GM12872 (cell line): ENCODE data around the gene ZFP28.

Experiments
- TF ChIP-seq, protein P1 (sequence below): IDR thresholded peaks from 3 replicates; pipeline ENCODE4 v1.5.1; 2011; ENCODE audit warnings: low read depth, mild to moderate bottlenecking, low read length, moderate library complexity; ENCODE audit not compliant: insufficient read depth

ZFP28 gene

DNA sequence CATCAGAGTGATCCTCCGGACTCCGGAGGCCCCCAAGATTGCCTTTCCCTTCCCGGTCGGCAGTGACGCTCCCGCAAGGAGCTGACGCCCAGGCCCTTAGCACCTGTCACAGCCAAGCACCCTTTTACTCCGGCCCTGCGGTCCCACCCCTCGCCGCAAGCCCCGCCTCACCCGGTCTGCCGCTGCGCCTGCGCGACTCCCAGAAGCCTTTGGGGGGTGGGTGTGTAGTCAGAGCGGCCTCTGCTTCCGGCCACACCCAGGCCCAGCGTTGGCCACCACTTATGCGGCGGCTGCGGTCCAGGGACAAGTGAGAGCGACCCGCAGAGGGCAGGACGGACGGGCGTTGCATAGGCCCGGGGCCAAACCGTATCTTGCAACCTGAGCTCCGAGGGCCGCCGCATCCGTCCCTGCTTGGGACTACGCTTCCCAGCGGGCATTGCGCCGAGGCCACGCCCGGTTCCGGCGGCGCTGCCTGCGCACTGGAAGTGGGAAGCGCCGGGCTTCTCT, 441 bp upstream of the ZFP28 start:
- TF ChIP-seq, protein P1, sequence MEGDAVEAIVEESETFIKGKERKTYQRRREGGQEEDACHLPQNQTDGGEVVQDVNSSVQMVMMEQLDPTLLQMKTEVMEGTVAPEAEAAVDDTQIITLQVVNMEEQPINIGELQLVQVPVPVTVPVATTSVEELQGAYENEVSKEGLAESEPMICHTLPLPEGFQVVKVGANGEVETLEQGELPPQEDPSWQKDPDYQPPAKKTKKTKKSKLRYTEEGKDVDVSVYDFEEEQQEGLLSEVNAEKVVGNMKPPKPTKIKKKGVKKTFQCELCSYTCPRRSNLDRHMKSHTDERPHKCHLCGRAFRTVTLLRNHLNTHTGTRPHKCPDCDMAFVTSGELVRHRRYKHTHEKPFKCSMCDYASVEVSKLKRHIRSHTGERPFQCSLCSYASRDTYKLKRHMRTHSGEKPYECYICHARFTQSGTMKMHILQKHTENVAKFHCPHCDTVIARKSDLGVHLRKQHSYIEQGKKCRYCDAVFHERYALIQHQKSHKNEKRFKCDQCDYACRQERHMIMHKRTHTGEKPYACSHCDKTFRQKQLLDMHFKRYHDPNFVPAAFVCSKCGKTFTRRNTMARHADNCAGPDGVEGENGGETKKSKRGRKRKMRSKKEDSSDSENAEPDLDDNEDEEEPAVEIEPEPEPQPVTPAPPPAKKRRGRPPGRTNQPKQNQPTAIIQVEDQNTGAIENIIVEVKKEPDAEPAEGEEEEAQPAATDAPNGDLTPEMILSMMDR = no peak

DNA sequence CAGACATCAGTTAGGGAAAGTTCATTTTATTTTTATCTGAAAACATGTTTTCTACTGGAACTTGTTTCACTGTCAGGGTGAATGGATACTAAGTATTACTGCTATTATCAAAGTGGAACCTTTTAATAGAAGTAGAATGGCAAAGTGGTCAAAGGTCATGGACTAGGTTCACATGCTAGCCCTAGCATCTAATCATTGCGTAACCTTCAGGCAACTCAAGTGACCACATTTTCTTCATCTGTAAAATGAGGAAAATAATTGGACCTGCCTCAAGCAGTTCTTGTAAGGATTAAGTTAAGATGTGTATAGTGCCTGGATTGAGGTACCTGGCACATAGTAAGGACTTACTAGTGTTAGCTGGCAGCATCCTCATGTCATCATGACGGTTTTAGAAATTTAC, 5.0 kb downstream of the ZFP28 start:
- TF ChIP-seq, protein P1 = no peak

DNA sequence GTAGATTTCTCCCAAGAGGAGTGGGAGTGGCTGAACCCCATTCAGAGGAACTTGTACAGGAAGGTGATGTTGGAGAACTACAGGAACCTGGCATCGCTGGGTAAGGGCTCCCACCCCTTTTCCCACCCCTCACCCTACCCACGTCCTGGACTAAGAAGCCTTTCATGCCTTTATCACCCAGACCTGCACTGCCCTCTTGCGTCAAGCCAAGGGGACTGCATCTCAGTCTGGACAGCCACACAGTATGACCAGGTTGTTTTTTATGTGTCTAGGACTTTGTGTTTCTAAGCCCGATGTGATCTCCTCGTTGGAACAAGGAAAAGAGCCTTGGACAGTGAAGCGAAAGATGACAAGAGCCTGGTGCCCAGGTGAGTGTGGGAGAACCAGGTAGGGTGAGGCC, 8.8 kb downstream of the ZFP28 start:
- TF ChIP-seq, protein P1 = no peak

DNA sequence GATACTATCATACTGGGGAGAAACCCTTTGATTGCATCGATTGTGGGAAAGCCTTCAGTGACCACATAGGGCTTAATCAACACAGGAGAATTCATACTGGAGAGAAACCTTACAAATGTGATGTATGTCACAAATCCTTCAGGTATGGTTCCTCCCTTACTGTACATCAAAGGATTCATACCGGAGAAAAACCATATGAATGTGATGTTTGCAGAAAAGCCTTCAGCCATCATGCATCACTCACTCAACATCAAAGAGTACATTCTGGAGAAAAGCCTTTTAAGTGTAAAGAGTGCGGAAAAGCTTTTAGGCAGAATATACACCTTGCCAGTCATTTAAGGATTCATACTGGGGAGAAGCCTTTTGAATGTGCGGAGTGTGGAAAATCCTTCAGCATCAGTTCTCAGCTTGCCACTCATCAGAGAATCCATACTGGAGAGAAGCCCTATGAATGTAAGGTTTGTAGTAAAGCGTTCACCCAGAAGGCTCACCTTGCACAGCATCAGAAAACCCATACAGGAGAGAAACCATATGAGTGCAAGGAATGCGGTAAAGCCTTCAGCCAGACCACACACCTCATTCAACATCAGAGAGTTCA, 15.6 kb downstream of the ZFP28 start:
- TF ChIP-seq, protein P1 = no peak

DNA sequence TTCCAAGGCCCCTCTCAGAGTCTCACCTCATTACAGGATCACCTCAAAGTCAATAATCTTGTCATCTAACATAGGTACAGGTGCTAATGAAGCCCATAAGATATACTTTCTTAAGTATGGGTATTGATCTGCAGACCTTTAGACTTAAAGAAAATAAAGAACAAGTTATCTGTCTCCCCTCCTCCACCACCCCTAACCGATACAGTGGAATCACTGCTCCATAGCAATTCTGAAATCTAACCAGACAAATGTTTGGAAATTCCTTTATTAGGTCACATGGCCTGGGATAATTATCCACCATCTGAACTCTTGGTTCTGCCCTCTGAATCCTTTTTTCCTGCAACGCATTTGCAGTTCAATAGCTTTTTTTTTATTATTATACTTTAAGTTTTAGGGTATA, 24.0 kb downstream of the ZFP28 start:
- TF ChIP-seq, protein P1 = no peak

DNA sequence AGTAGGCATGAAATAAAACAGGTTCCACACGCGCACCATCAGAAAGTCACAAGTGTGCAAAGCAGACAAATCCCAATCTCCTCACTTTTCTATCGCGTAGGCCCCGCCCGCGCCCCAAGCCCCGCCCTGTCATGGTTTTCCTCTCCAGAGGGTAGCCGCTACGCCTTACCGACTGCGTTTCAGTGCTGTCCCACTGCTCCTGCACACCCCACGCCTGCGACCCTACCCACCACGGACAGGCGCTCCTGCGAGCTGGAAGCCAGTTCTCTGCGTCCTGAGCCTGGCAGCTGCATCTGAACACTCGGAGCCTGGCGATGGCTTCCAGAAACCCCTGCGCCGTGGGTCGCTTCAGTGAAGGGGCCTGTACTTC, 28.1 kb downstream of the ZFP28 start:
- TF ChIP-seq, protein P1 = no peak

DNA sequence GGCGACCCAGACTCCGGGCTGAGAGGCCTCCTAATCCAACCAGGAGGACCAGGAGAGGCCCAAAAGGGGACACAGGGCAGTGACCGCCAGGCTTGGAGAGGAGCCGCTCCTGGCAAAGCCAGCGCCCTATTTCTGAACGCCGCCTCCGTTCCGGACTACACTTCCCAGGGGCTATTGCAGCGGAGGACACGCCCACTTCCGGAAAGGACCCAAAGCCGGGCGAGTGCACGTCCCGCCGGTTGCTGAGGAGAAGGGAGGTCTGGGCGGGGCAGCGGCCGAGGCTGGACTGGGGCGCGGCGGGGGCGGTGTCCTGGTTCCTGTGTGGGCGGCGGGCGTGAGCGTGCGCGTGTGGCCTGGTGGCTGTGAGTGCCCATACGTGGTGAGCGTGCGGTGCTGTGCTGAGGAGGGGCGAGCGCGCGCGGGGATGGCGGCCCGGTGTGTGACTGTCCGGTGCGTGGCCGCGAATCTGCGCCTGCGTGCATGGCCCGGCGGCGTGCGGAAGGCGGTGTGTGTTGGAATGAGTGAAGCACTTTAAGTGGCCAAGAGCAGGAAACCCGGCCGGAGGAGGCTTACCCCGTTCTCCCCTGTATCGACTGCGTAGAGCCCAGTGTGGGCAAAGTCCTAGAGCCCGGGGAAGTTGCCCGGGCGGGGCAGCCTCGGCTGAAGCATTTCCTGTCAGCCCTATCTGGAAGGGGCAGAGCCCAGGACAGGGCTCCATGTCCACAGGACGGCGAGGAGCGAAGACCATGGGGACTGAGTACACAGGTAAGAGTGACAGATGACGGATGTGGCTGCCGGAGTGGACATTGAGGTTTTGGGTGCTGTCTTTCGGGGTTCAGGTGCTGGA, 28.7 kb downstream of the ZFP28 start, which contains the start of gene ZNF470:
TSS of gene ZNF470 (plus strand) at position 195 of the 847 bp plus-strand sequence. CDS start 2,844 bp downstream, outside the sequence.
- TF ChIP-seq, protein P1 = no peak
